GM12872 (cell line): Measurements from ENCODE around the gene CERS6.

Experiments
- TF ChIP-seq, protein P1 (sequence below): IDR thresholded peaks from 3 replicates; pipeline ENCODE4 v1.5.1; 2011; ENCODE audit warnings: low read depth, mild to moderate bottlenecking, low read length, moderate library complexity; ENCODE audit not compliant: insufficient read depth

CERS6 gene

DNA sequence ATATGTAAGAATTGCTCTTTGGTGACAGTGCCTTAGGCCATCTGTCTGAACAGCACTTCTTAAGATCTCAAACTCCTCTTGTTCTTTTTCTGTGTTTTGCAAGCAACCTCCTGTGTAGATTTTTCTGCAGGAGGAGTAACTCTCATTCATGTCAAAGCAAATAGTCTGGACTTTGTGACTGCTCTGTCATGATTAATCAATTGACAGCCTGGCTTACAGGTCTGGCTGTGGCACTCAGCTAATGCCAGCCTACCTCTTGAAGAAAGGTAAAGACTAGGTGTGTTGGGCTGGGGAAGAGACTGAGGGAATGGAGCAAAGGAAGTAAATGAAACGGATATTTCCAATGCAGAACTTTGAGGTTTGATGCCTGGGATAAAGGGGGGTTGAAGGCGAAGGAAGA is 156.6 kb downstream of the CERS6 start:
- TF ChIP-seq, protein P1, sequence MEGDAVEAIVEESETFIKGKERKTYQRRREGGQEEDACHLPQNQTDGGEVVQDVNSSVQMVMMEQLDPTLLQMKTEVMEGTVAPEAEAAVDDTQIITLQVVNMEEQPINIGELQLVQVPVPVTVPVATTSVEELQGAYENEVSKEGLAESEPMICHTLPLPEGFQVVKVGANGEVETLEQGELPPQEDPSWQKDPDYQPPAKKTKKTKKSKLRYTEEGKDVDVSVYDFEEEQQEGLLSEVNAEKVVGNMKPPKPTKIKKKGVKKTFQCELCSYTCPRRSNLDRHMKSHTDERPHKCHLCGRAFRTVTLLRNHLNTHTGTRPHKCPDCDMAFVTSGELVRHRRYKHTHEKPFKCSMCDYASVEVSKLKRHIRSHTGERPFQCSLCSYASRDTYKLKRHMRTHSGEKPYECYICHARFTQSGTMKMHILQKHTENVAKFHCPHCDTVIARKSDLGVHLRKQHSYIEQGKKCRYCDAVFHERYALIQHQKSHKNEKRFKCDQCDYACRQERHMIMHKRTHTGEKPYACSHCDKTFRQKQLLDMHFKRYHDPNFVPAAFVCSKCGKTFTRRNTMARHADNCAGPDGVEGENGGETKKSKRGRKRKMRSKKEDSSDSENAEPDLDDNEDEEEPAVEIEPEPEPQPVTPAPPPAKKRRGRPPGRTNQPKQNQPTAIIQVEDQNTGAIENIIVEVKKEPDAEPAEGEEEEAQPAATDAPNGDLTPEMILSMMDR: no peak

GRCh38 chr2:168613551-168613950 is 157.5 kb downstream of the CERS6 start:
- TF ChIP-seq, protein P1: no peak

GRCh38 chr2:168614172-168615018 is 158.3 kb downstream of the CERS6 start:
- TF ChIP-seq, protein P1: peak; percentile 48

- TF ChIP-seq, protein P1: no peak
Measured at GRCh38 chr2:168620554-168620953, 164.5 kb downstream of the CERS6 start.

- TF ChIP-seq, protein P1: no peak
Measured at GRCh38 chr2:168622559-168622958, 166.5 kb downstream of the CERS6 start.

- TF ChIP-seq, protein P1: no peak
Measured at GRCh38 chr2:168624028-168624427, 168.0 kb downstream of the CERS6 start.

- TF ChIP-seq, protein P1: no peak
Measured at GRCh38 chr2:168626096-168626495, 170.0 kb downstream of the CERS6 start.
